H1 (cell line): Measurements from ENCODE around the gene MRPS10. TPM values are rescaled to one million over a fixed set of nuclear protein-coding genes. Genes with fewer than 3 reads are reported as not detected.

ENCODE experiments used
- BACH1 ChIP-seq: IDR thresholded peaks from 2 replicates; pipeline ENCODE4 v1.6.1; 2012; ENCODE audit warnings: low read length, improper control_type of control experiment
- CBX8 ChIP-seq: fragments of 300-800, 300-1000 bp; sonication (generic); IDR thresholded peaks from 2 replicates; pipeline ENCODE4 v1.7.1; 2016; ENCODE audit warnings: low read depth, low read length, borderline replicate concordance
- CREB1 ChIP-seq: IDR thresholded peaks from 2 replicates; pipeline ENCODE4 v1.6.1; 2012; ENCODE audit warnings: inconsistent platforms
- E2F6 ChIP-seq: IDR thresholded peaks from 2 replicates; pipeline ENCODE4 v1.6.1; 2012; ENCODE audit warnings: inconsistent platforms
- GABPA ChIP-seq: IDR thresholded peaks from 2 replicates; pipeline ENCODE4 v1.6.1; 2011; ENCODE audit warnings: mild to moderate bottlenecking, low read length, moderate library complexity, borderline replicate concordance; ENCODE audit not compliant: insufficient read depth
- GTF2F1 ChIP-seq: IDR thresholded peaks from 2 replicates; pipeline ENCODE4 v1.6.1; 2012; ENCODE audit warnings: low read depth, low read length, improper control_type of control experiment, borderline replicate concordance
- MAFK ChIP-seq: IDR thresholded peaks from 2 replicates; pipeline ENCODE4 v1.6.1; 2012; ENCODE audit warnings: low read depth, mild to moderate bottlenecking, improper control_type of control experiment, low read length
- PHF8 ChIP-seq: fragments of 200-600 bp; sonication (generic); conservative IDR thresholded peaks from 2 replicates; pipeline ENCODE4 v1.7.1; 2012; ENCODE audit warnings: low read depth, mild to moderate bottlenecking, inconsistent platforms, low read length, moderate library complexity
- POLR2AphosphoS5 ChIP-seq: IDR thresholded peaks from 2 replicates; pipeline ENCODE4 v1.6.1; 2011; ENCODE audit warnings: low read depth, low read length
- POU5F1 ChIP-seq: IDR thresholded peaks from 2 replicates; pipeline ENCODE4 v1.6.1; 2011; ENCODE audit warnings: low read depth, mild to moderate bottlenecking, low read length, moderate library complexity
- RNF2 ChIP-seq: fragments of 200-900, 300-1000 bp; sonication (generic); IDR thresholded peaks from 2 replicates; pipeline ENCODE4 v1.7.1; 2016; ENCODE audit warnings: borderline replicate concordance, low read depth, mild to moderate bottlenecking, antibody characterized with exemption, low read length; ENCODE audit not compliant: poor library complexity, severe bottlenecking; ENCODE audit errors: missing control alignments
- SAP30 ChIP-seq: fragments of 300-600 bp; sonication (generic); IDR thresholded peaks from 2 replicates; pipeline ENCODE4 v1.7.1; 2012; ENCODE audit warnings: low read length, moderate library complexity, mild to moderate bottlenecking, inconsistent platforms; ENCODE audit not compliant: insufficient read depth, insufficient replicate concordance
- SP1 ChIP-seq: IDR thresholded peaks from 2 replicates; pipeline ENCODE4 v1.6.1; 2011; ENCODE audit warnings: low read depth, low read length
- SUZ12 ChIP-seq: fragments of 200-600 bp; sonication (generic); IDR thresholded peaks from 2 replicates; pipeline ENCODE4 v1.6.1; 2012; ENCODE audit warnings: mild to moderate bottlenecking, inconsistent platforms, low read length, moderate library complexity, mixed read lengths
- TAF7 ChIP-seq: optimal IDR thresholded peaks from 2 replicates; pipeline ENCODE3; 2011; ENCODE audit warnings: low read depth, mild to moderate bottlenecking, inconsistent platforms, low read length, moderate library complexity, borderline replicate concordance
- TBP ChIP-seq: IDR thresholded peaks from 2 replicates; pipeline ENCODE4 v1.6.1; 2011; ENCODE audit warnings: low read depth, low read length, improper control_type of control experiment
- TCF12 ChIP-seq: IDR thresholded peaks from 2 replicates; pipeline ENCODE4 v1.6.1; 2011; ENCODE audit warnings: low read depth, mild to moderate bottlenecking, low read length
- TEAD4 ChIP-seq: IDR thresholded peaks from 2 replicates; pipeline ENCODE4 v1.6.1; 2012; ENCODE audit warnings: low read depth, low read length, inconsistent platforms, mixed read lengths
- USF2 ChIP-seq: IDR thresholded peaks from 2 replicates; pipeline ENCODE4 v1.6.1; 2011; ENCODE audit warnings: low read length, improper control_type of control experiment
- YY1 ChIP-seq: IDR thresholded peaks from 2 replicates; pipeline ENCODE4 v1.6.1; 2011; ENCODE audit warnings: low read depth, mild to moderate bottlenecking, low read length
- polyA plus RNA-seq, 7 experiments: library from polyadenylated mRNA; depleted of rRNA in 3 of 7; stranded (reverse) in 5 of 7; unstranded in 2 of 7; fragments of >200 nt in 5 of 7; fragments of 200-250 nt in 2 of 7; gene quantifications; 1 replicate in 5 of 7; 2 replicates in 1 of 7; 4 replicates in 1 of 7; pipeline versions ENCODE4 v1.2.1 to v1.2.3, GENCODE V29; 2011 to 2013; ENCODE audit warnings: missing spikeins in 2 of 7, mixed read lengths in 2 of 7
- total RNA-seq: library from RNA; stranded (reverse); fragmentation: NEBNext Ultra II Directional; extraction: Animal tissue kit (Norgen Biotek cat#: 25700); gene quantifications from 2 replicates; pipeline ENCODE4 v1.2.1, GENCODE V29; 2021

Gene MRPS10
- total and polyA plus RNA-seq, 2 of the 8 experiments (the other 6 are each of a cell fraction or from before 2014, with no cell fraction given): 20.5 to 33.6 TPM

DNA sequence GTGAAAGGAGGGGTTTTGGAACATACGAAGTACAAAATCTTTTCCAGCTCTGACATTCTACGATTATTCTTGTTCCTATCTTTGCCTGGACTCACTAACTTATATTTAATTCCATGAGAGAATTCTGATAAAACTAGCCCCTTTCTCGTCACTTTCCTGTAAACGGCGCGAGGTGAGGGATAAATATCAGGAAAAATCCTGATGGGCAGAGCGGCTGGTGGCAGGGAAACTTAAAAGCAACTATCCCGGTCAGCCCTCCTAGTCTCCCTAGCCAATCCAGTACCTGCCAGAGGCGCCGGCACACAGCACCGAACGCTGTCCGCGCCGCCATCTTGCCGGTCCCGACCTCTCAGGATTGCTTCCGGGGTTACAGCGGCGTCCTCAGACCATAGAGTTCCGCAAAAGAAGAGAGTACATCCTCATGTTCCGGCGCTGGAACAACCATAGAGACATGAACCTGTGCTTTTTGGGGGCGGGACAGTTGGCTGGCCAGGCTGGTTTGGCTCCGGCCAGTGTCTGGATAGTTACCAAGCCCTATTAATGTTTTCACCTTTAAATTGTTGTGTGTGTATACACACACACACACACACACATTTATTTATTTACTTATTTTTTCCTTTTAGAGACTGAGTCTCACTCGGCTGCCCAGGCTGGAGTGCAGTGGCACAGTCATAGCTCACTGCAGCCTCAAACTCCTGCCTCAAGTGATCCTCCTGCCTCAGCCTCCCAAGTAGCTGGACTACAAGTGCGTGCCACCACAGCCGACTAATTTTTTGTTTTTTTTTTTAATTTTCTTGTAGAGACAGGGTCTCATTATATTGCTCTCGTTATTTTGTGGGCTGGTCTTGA lies at the start of gene MRPS10 (continued):
- TF ChIP-seq GTF2F1 (no peak), USF2 (no peak), YY1 (peak; percentile 99), POU5F1 (no peak), POLR2AphosphoS5 (peak; percentile 93), MAFK (no peak), SP1 (no peak), SAP30 (no peak), SUZ12 (no peak), BACH1 (no peak), TCF12 (no peak), TEAD4 (no peak; the same call in 1 of the 2 replicates), GABPA (peak; percentile 96), PHF8 (peak; percentile 90), TAF7 (peak; percentile 89), TBP (peak; percentile 93), CREB1 (peak; percentile 55), E2F6 (no peak), RNF2 (no peak), CBX8 (no peak)
